K562 (cell line): ENCODE measurements around the gene CPA2. TPM values are rescaled to one million over a fixed set of nuclear protein-coding genes. Genes with fewer than 3 reads are reported as not detected.
"Not testable (repeated sequence)": the region's sequence is repeated elsewhere in the genome, so short reads cannot be mapped to it uniquely, and the experiment has no call there.

Experiments
- ATAC-seq: fragments of 200-7000 bp; cut with Tn5 transposase; 3 replicates; pipeline ENCODE4 v1.9.1; 2020; ENCODE audit warnings: moderate library complexity
- BruUV-seq: library from RNA; stranded (reverse); fragments of 400-500 nt; replicated peaks from 2 replicates; lab custom pipeline; 2021; lab: Mats Ljungman, UMichigan
- CTCF ChIA-PET: fragments of 300-600 bp; formaldehyde crosslinking; extraction: SDS; loops from one replicate; lab custom pipeline; 2021; ENCODE audit warnings: low intra/inter-chr PET ratio; lab: Yijun Ruan, JAX
- POLR2A ChIA-PET: fragments of 300-600, 350-650 bp; sonication (Branson Sonifier 250); formaldehyde crosslinking; extraction: SDS; loops from one replicate; lab custom pipeline; 2021; ENCODE audit warnings: antibody characterized with exemption, inconsistent platforms; lab: Yijun Ruan, JAX
- DNase-seq, 4 experiments: peaks; one replicate each; pipeline versions ENCODE4 v3.0.0 to v3.0.0-alpha.2; 2011 to 2018; ENCODE audit warnings: low spot score in 3 of 4, mixed read lengths in 3 of 4; ENCODE audit errors: extremely low read depth in 1 of 4
- FAIRE-seq: peaks from 2 replicates; lab custom pipeline; 2011; peaks lifted over from hg19 to GRCh38; lab: Jason Lieb, UNC
- H2AFZ ChIP-seq: 2 replicates; pipeline ENCODE4 v1.6.0; 2011; ENCODE audit warnings: low read depth, low read length, control low read depth, inconsistent platforms
- H3K27ac ChIP-seq: fragments of 200-600 bp; 3 replicates; pipeline ENCODE4 v1.8.0; 2011; ENCODE audit warnings: low read depth, mild to moderate bottlenecking, control low read depth, inconsistent platforms, low read length, moderate library complexity, mixed read lengths; ENCODE audit errors: extremely low read depth
- H3K27me3 ChIP-seq, 2 experiments: fragments of 300-600 bp in 1 of 2; 2 replicates in 1 of 2; 3 replicates in 1 of 2; pipeline versions ENCODE4 v1.6.0 to v1.8.0; 2011; ENCODE audit warnings: inconsistent platforms in 2 of 2, low read length in 2 of 2, mild to moderate bottlenecking in 1 of 2, mixed read lengths in 1 of 2, moderate library complexity in 1 of 2; ENCODE audit not compliant: control insufficient read depth in 2 of 2, insufficient read depth in 2 of 2
- H3K36me3 ChIP-seq: fragments of 300-600 bp; 3 replicates; pipeline ENCODE4 v1.8.0; 2011; ENCODE audit warnings: mild to moderate bottlenecking, low read length, inconsistent platforms; ENCODE audit not compliant: control insufficient read depth, insufficient read depth
- H3K4me1 ChIP-seq, 2 experiments: fragments of 200-600 bp in 1 of 2; replicated peaks in 1 of 2; 2 replicates in 1 of 2; 3 replicates in 1 of 2; pipeline versions ENCODE4 v1.5.1 to v1.8.0; 2011; ENCODE audit warnings: inconsistent platforms in 2 of 2, low read length in 2 of 2, mild to moderate bottlenecking in 1 of 2, mixed read lengths in 1 of 2, moderate library complexity in 1 of 2; ENCODE audit not compliant: control insufficient read depth in 2 of 2, insufficient read depth in 2 of 2
- H3K4me2 ChIP-seq: 2 replicates; pipeline ENCODE4 v1.6.1; 2011; ENCODE audit warnings: low read length, control low read depth, inconsistent platforms, mixed read lengths; ENCODE audit not compliant: insufficient read depth
- H3K4me3 ChIP-seq: fragments of 200-600 bp; sonication (generic), shearing (Covaris generic); 2 replicates; pipeline ENCODE4 v1.5.1; 2016; ENCODE audit warnings: control low read depth, inconsistent platforms
- H3K79me2 ChIP-seq: fragments of 200-600 bp; 3 replicates; pipeline ENCODE4 v1.8.0; 2011; ENCODE audit warnings: low read length, inconsistent platforms; ENCODE audit not compliant: control insufficient read depth, insufficient read depth
- H3K9ac ChIP-seq, 2 experiments: 2 replicates each; pipeline versions ENCODE4 v1.6.0 to v1.6.1; 2011; ENCODE audit warnings: low read depth in 2 of 2, low read length in 2 of 2, control low read depth in 1 of 2, inconsistent platforms in 1 of 2, mild to moderate bottlenecking in 1 of 2, mixed read lengths in 1 of 2; ENCODE audit not compliant: insufficient read depth in 1 of 2
- H3K9me1 ChIP-seq: one replicate; pipeline ENCODE4 v1.6.0; 2011; ENCODE audit warnings: inconsistent platforms, mild to moderate bottlenecking, low read length, moderate library complexity; ENCODE audit not compliant: control insufficient read depth, insufficient read depth
- H3K9me3 ChIP-seq: replicated peaks from 2 replicates; pipeline ENCODE4 v1.5.1; 2011; ENCODE audit warnings: low read depth, low read length, inconsistent platforms; ENCODE audit not compliant: control insufficient read depth, insufficient read depth
- H4K20me1 ChIP-seq: replicated peaks from 2 replicates; pipeline ENCODE4 v1.6.1; 2011; ENCODE audit warnings: low read length, inconsistent platforms, mixed read lengths; ENCODE audit not compliant: control insufficient read depth, insufficient read depth
- AFF1 ChIP-seq, 2 experiments: fragments of 450-650 bp; IDR thresholded peaks; 2 replicates each; pipeline ENCODE4 v1.6.1; 2018; ENCODE audit warnings: mild to moderate bottlenecking in 2 of 2, low read depth in 1 of 2; ENCODE audit not compliant: partially characterized antibody in 2 of 2
- WGBS: fragments of 100-300 bp; shearing (Covaris generic); methylation state at CpG from one replicate; pipeline ENCODE4 v1.1.6; 2016; ENCODE audit warnings: low coverage, mixed read lengths; ENCODE audit not compliant: insufficient coverage; ENCODE audit errors: missing lambda C conversion rate; 5-methylcytosine and 5-hydroxymethylcytosine counted together
- in situ Hi-C: fragments of 300-500 bp; cut with MboI; formaldehyde crosslinking; loops from 4 replicates; pipeline ENCODE4 v1.15.0; 2018; ENCODE audit warnings: inconsistent platforms, mixed read lengths
- intact Hi-C: fragments of 100-400 bp; cut with micrococcal nuclease; formaldehyde crosslinking; loops from 2 replicates; pipeline ENCODE4 v1.14.2; 2022
- polyA plus RNA-seq, 8 experiments: library from polyadenylated mRNA; depleted of rRNA in 4 of 8; stranded (reverse) in 5 of 8; unstranded in 3 of 8; fragments of >200 nt; fragmentation: Nextera tagmentation in 2 of 8; fragmentation: Illumina TruSeq in 1 of 8; extraction: Ambion mirVana in 2 of 8; extraction: Trizol in 1 of 8; gene quantifications; 2 replicates each; pipeline versions ENCODE4 v1.2.1 to v1.2.3, GENCODE V29; 2011 to 2014; ENCODE audit warnings: inconsistent platforms in 1 of 8, missing spikeins in 1 of 8
- total RNA-seq, 7 experiments: library from RNA; depleted of rRNA in 6 of 7; stranded (reverse); fragments of >200 nt in 6 of 7; fragmentation: Illumina TruSeq in 2 of 7; extraction: Trizol in 2 of 7; gene quantifications; 2 replicates each; pipeline versions ENCODE4 v1.2.1 to v1.2.3, GENCODE V29; 2011 to 2021; ENCODE audit warnings: low replicate concordance in 1 of 7

The CPA2 gene
- total and polyA plus RNA-seq, 9 of the 15 experiments (the other 6 are each of a cell fraction or from before 2014, with no cell fraction given) = 0.04 to 0.84 (median 0.09) TPM; not detected in 4

- POLR2A ChIA-PET, H3K27me3 ChIP-seq, H3K36me3 ChIP-seq, H3K9ac ChIP-seq, FAIRE-seq, ATAC-seq, H3K79me2 ChIP-seq, in situ Hi-C loops, H3K4me2 ChIP-seq, BruUV-seq, H3K9me1 ChIP-seq, H3K4me3 ChIP-seq, DNase-seq, H4K20me1 ChIP-seq, H3K9me3 ChIP-seq, H2AFZ ChIP-seq, H3K27ac ChIP-seq, CTCF ChIA-PET, H3K4me1 ChIP-seq: not testable (repeated sequence)
- peak in 1 of 2 experiments; percentile 93 for TF ChIP-seq AFF1 (IDR thresholded peaks at IDR 0.05; ENCODE audit: low read depth in 1 of 2, partially characterized antibody in 2 of 2)
- 20% methylated on average over 3 of the region's 3 CpGs for WGBS
- intact Hi-C loops = loop anchor here (10.0 kb wide), 2 partner anchors 235 to 585 kb away; no protein-coding TSS in a partner anchor
Measured at GRCh38 chr7:130249626-130250025, 17.0 kb upstream of the CPA2 start.
